Renal cortical epithelial cell (primary cell): Measurements from ENCODE around the gene PNP. TPM values are rescaled to one million over a fixed set of nuclear protein-coding genes. Genes with fewer than 3 reads are reported as not detected.
"Not testable (repeated sequence)": the region's sequence is repeated elsewhere in the genome, so short reads cannot be mapped to it uniquely, and the experiment has no call there.

Experiments
- DNase-seq: peaks from one replicate; pipeline ENCODE4 v3.0.0-alpha.2; 2011; ENCODE audit warnings: low read depth
- total RNA-seq: library from RNA; depleted of rRNA; stranded (reverse); fragments of >200 nt; gene quantifications from 2 replicates; pipeline ENCODE4 v1.2.3, GENCODE V29; 2014

PNP gene
- total RNA-seq, result 88.2 and 172 TPM in 2 replicates

DNA sequence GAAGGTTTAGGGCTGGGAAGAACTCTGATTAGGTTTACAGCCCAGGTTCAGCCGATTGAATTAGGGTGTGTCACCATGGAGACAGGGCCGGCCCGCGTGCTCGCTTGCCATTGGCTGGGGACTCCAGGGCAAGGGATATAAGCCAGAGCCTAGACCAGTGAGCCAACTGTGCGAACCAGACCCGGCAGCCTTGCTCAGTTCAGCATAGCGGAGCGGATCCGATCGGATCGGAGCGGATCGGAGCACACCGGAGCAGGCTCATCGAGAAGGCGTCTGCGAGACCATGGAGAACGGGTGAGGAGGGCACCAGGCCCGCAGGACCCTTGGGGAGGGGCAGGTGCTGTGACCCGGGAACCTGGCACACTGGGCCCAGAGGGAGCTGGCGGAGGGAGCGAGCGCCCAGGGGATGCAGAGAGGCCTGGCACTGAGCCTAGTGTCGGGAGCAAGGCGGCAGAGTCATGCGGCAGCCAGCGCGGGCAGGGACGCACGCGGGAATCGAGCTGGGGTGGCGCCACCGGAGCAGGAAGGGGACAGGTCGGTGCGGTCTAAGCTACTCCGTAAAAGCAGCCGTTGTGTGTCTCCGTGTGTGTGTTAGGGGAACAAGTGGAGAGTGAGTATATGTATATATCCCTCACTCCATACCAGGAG, at the start of gene PNP:
PNP (plus strand) TSS at position 165 of the 648 bp plus-strand sequence; CDS start at position 284, 119 bp downstream.
- peak; percentile 80 for DNase-seq

DNA sequence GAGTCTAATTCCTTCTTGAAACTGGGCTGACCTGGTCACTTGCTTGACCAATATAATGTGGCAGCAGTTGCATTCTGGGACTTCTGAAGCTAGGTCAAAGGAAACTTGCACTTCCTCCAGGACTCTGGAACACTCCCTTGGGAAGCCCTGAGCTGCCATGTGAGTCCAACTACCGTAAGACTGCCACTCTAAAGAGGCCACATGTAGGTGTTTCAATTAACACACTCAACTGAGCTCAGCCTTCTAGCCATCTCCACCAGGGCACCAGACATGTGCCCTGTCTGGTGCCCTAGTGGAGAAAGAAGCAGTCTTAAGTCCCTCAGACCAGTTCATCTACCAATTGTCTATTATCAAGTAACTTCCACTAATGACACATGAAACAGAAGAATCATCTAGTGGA, 49.8 kb upstream of the PNP start:
- no peak for DNase-seq

GRCh38 chr14:20421267-20421666, 47.9 kb upstream of the PNP start:
- DNase-seq, result no peak

DNA sequence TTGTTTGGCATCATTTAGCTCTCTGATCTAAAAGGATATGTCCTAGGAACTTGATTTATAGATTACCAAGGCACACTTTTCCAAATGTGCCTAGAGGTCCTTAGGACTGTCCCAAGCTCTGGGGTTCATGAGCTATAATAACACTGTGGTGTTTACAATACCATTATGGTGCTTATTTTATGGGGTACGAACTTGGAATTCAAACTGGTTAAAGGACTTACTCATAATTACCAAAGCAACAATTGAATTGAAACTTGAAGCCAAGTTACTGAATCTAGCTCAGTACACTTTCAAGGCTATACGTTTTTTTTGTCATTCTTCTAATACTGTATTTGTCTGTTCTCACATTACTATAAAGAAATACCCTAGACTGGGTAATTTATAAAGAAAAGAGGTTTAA, 46.3 kb upstream of the PNP start:
- DNase-seq, result no peak

GRCh38 chr14:20424851-20425250, 44.4 kb upstream of the PNP start:
- DNase-seq, result no peak

GRCh38 chr14:20427231-20428009, 41.8 kb upstream of the PNP start:
- DNase-seq, result peak; percentile 81

- DNase-seq, result no peak
Observed at GRCh38 chr14:20428010-20428365, 41.2 kb upstream of the PNP start.

- DNase-seq, result no peak
Observed at GRCh38 chr14:20428802-20429201, 40.4 kb upstream of the PNP start.

- no peak for DNase-seq
Observed at GRCh38 chr14:20429801-20430669, 39.2 kb upstream of the PNP start.

- no peak for DNase-seq
Observed at GRCh38 chr14:20434701-20435581, 34.3 kb upstream of the PNP start.

DNA sequence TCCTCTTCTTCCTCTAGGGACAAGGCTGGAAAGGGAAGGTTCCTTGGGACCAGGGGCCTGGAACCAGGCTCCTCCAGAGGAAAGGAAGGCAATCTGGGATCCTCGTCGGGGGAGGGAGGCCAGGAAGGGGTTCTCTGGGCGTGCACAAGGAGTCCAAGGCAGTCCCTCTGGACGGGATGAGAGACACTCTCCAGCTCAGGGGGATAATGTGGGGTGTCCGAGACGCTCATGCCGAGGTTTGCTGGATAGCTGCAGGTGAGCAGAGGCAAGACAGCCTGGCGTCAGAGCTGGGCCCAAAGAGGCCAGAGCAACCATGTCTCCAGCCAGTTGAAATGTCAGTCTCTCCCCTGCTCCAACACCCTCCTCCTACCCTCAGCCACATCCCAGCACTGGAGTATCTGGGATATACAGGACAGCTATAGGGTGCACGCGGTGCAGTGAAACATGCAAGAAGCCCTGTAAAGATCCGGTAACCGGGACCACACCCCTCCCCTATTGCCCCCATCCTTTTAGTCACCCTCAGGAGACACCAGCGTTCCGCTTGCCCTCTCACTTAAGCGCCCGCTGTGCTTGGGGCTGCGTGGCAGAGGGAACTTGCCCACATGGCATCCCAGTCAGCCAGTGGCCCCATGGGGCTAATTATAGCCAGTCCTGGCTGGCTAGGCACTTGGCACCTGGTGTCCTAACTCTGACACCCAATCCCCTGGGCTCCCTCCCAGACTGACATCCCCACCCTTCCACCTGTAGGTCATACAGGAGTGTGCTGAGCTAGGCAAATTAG, 33.4 kb upstream of the PNP start, which contains the start of gene KLHL33:
KLHL33 (minus strand) TSS at position 585 of the 781 bp plus-strand sequence; CDS start at position 230, 355 bp downstream.
- no peak for DNase-seq

DNA sequence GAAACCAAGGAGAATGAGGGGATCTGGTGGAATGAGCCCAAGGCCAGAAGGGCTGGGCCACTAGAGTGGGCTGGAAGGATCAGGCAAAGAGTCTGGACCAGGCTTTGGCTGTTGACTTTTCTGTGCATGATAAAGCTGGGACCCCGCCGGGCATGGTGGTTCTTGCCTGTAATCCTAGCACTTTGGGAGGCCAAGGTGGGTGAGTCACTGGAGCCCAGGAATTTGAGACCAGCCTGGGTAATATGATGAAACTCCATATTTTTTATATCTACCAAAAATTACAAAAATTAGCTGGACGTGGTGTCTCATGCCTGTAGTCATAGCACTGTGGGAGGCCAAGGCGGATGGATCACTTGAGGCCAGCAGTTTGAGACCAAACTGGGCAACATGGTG, 32.8 kb upstream of the PNP start:
- no peak for DNase-seq

DNA sequence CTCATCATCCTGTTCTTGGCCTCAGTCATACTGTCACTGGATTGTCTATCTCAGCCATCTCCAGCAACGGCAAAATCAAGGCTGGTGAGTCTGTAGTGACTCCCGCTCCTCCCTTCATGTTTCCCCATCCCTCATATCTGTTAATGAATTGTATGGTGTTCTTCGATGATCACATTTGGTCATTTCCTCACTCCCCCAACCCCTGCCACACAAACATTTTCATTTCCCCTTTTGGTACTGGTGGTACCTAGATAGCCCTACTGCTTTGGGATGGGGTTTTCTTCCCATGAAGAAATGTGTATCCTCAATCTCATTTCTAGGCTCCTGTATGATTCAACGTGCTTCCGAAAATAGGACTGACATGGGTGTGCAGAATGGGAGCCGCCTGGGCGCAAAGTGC, 30.5 kb upstream of the PNP start:
- DNase-seq, result no peak

GRCh38 chr14:20440465-20440864, 28.7 kb upstream of the PNP start:
- DNase-seq, result no peak

GRCh38 chr14:20440882-20441281, 28.3 kb upstream of the PNP start:
- no peak for DNase-seq

- DNase-seq, result no peak
Observed at GRCh38 chr14:20441461-20441860, 27.7 kb upstream of the PNP start.

DNA sequence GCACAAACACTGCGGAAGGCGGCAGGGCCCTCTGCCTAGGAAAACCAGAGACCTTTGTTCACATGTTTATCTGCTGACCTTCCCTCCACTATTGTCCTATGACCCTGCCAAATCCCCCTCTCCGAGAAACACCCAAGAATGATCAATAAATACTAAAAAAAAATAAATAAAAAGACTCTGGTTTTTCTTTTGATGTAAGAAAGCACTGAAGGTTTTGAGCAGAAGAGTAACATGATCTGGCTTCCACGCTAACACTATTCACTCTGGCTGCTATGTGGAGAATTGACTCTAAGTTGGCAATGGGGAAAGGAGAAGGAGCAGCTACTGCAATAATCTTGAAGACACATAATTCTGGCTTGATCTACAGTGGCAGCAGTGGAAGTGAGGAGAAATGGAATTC, 25.6 kb upstream of the PNP start:
- not testable (repeated sequence) for DNase-seq

DNA sequence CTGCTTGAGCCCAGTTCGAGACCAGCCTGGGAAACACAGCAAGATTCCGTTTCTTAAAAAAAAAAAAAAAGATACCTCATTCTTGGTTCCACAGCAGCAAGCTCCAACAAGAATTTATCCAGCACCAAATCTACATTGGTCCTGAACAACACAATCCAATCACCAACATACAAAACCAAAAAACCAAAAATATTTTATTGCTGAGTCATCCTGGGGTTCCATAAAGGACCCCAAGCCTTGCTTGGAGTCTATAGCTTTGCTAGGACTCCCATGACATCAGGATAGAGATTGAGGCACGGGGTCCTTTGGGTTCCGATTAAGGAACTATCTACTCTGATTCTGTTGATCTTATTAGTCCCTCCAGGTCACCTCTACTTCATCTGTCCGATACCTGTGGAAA, 22.3 kb upstream of the PNP start:
- no peak for DNase-seq

DNA sequence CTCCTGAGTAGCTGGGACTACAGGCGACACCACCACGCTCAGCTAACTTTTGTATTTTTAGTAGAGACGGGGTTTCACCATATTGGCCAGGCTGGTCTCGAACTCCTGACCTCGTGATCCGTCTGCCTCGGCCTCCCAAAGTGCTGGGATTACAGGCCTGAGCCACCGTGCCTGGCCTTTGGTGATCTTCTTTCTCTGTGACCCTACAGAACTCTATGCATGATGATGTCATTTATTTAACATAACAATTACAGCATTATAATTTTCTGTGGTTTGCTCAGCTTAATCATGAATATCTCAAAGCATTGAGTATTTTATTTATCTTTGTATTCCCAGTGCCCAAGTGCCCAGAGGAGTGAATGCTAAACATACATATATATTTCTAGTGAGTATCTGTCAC, 16.4 kb upstream of the PNP start:
- DNase-seq, result not testable (repeated sequence)

DNA sequence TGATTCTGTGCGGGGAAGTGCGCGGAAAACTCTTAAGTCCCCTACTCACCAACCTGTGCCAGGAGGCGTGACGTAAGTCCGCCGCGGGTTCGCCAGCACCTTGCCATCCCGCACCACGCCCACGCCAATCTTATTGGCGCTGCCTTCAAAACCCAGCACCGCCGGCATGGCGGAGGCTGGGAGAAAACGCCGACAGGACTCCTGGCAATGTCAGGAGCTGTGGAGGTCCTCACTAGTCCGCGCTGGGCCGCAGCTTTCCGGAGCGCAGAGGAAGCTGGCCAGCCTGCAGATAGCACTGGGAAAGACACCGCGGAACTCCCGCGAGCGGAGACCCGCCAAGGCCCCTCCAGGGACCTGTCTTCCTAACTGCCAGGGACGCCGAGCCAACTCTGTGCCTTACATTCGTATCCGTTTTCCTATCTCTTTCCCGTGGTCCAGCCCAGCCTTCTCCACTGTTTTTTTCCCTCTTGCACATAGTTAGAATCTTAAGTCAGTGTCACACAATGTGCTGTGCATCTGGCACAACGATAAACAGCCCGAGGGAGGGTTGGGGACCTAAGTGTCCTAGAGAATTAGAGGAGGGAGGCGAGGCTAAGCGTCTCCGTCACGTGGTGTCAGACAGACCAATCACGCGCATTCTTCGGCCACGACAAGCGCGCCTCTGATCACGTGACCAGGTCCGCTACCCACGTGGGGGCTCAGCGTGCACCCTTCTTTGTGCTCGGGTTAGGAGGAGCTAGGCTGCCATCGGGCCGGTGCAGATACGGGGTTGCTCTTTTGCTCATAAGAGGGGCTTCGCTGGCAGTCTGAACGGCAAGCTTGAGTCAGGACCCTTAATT, 14.5 kb upstream of the PNP start, which contains the start of the genes APEX1 and OSGEP:
APEX1 (plus strand) TSS at position 711 of the 839 bp plus-strand sequence. CDS start 420 bp downstream, outside the sequence.
OSGEP (minus strand) TSS at position 297 of the 839 bp plus-strand sequence; CDS start at position 168, 129 bp downstream.
- DNase-seq, result peak; percentile 96
